PC-3 (cell line): Measurements from ENCODE around the gene ZDHHC18.

Source experiments
- CTCF ChIP-seq: fragments of 300-600 bp; sonication (generic); conservative IDR thresholded peaks from 2 replicates; pipeline ENCODE4 v1.5.1; 2017; ENCODE audit warnings: antibody characterized with exemption, low read depth, mild to moderate bottlenecking, low read length
- EZH2 ChIP-seq: fragments of 300-600 bp; sonication (generic); IDR thresholded peaks from one replicate; pipeline ENCODE4 v1.6.1; 2017; ENCODE audit warnings: antibody characterized with exemption, mild to moderate bottlenecking, low read length; ENCODE audit not compliant: unreplicated experiment
- EZH2phosphoT487 ChIP-seq: fragments of 300-600 bp; sonication (generic); IDR thresholded peaks from 2 replicates; pipeline ENCODE4 v1.6.1; 2018; ENCODE audit warnings: mild to moderate bottlenecking, antibody characterized with exemption, low read length, borderline replicate concordance

GRCh38 chr1:26792924-26793323, 33.6 kb upstream of the ZDHHC18 start:
- TF ChIP-seq CTCF (no peak), EZH2 (no peak), EZH2phosphoT487 (no peak)
